ENCODE data around the gene VDAC2.

DNA sequence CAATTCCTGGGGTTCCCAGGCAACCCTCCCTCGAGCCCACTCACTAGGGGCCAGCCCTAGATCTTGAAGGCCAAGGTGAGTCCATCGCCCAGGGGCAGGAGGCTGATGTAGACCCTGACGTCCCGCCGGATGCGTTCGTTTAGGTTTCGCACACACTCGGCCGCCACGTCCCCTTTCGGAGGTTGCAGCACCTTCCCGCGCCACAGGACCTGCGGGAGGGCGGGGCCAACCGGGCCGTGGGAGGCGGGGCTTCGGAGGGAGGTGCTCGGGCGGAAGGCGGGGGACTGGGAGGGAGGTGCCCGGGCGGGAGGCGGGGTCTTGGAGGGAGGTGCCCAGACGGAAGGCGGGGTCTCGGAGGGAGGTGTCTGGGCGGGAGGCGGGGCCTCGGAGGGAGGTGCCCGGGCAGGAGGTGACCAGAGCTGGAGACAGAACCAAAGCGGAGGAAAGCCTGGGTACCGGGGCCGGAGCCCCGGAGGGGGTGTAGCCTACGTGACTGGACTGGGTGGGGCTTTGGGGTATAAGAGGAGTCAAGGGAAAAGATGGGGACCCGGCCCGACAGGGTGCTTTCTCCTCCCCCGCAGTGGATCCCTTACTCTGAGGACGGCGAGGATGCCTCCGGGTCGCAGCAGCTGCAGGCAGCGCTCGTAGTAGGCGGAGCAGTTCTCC is 23.6 kb downstream of the VDAC2 start:
- TF ChIP-seq POLR2A (IDR thresholded peaks at IDR 0.05): peak in 3 of 4 donors; percentile 46 to 75 (median 63)
- TF ChIP-seq, protein P1, sequence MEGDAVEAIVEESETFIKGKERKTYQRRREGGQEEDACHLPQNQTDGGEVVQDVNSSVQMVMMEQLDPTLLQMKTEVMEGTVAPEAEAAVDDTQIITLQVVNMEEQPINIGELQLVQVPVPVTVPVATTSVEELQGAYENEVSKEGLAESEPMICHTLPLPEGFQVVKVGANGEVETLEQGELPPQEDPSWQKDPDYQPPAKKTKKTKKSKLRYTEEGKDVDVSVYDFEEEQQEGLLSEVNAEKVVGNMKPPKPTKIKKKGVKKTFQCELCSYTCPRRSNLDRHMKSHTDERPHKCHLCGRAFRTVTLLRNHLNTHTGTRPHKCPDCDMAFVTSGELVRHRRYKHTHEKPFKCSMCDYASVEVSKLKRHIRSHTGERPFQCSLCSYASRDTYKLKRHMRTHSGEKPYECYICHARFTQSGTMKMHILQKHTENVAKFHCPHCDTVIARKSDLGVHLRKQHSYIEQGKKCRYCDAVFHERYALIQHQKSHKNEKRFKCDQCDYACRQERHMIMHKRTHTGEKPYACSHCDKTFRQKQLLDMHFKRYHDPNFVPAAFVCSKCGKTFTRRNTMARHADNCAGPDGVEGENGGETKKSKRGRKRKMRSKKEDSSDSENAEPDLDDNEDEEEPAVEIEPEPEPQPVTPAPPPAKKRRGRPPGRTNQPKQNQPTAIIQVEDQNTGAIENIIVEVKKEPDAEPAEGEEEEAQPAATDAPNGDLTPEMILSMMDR (IDR thresholded peaks at IDR 0.05): no peak

All from esophagus squamous epithelium (tissue), 4 donors.